Cardiac muscle cell (in vitro differentiated cells and primary cell): ENCODE data around the gene MISP. TPM values are rescaled to one million over a fixed set of nuclear protein-coding genes. Genes with fewer than 3 reads are reported as not detected.
A peak's percentile ranks its signal among the peaks of the same experiment; 100 is the strongest.

Experiments
- DNase-seq, 2 donors: peaks; one replicate each; pipeline versions ENCODE4 v3.0.0 to v3.0.0-alpha.2; 2010 to 2017; ENCODE audit warnings: low read depth in 1 of 2, low spot score in 1 of 2
- H3K27ac ChIP-seq: fragments of 200-600 bp; sonication (generic); 2 replicates; pipeline ENCODE4 v1.5.1; 2016
- H3K27me3 ChIP-seq: fragments of 200-600 bp; sonication (generic); 2 replicates; pipeline ENCODE4 v1.6.0; 2016; ENCODE audit warnings: control low read depth
- H3K36me3 ChIP-seq: fragments of 200-600 bp; sonication (generic); 2 replicates; pipeline ENCODE4 v1.5.1; 2016; ENCODE audit warnings: control low read depth
- H3K4me1 ChIP-seq: fragments of 200-600 bp; sonication (generic); 2 replicates; pipeline ENCODE4 v1.8.1; 2017; ENCODE audit warnings: low read depth, mild to moderate bottlenecking, mixed run types
- H3K4me3 ChIP-seq: fragments of 200-600 bp; sonication (generic); 2 replicates; pipeline ENCODE4 v1.5.1; 2016; ENCODE audit warnings: mild to moderate bottlenecking
- H3K9me3 ChIP-seq: fragments of 200-600 bp; sonication (generic); 2 replicates; pipeline ENCODE4 v1.5.1; 2017; ENCODE audit warnings: low read depth, mild to moderate bottlenecking, control low read depth
- polyA plus RNA-seq: library from polyadenylated mRNA; unstranded; fragments of >200 nt; fragmentation: Nextera tagmentation; extraction: Ambion mirVana; gene quantifications from 2 replicates; pipeline ENCODE4 v1.2.1, GENCODE V29; 2016
- total RNA-seq: library from RNA; depleted of rRNA; stranded (reverse); fragments of >200 nt; gene quantifications from 2 replicates; pipeline ENCODE4 v1.2.3, GENCODE V29; 2016
- TF ChIP-seq, protein P1 (sequence below): IDR thresholded peaks from 2 replicates; pipeline ENCODE4 v1.5.1; 2012; ENCODE audit warnings: low read depth, mild to moderate bottlenecking, low read length

MISP gene
- total and polyA plus RNA-seq, 2 experiments from 2014 or later, result 1.2 TPM; not detected in 1

- H3K27me3 ChIP-seq, result no peaks in the 10 kb centered on the region
- H3K9me3 ChIP-seq, result no peaks in the 10 kb centered on the region
- peaks cover 30% of the 10 kb centered on the region for H3K36me3 ChIP-seq
- peak; percentile 2 to 77 for DNase-seq
- peaks cover 37% of the 10 kb centered on the region for H3K4me1 ChIP-seq
- peak overlapping the region; percentile 22 for H3K27ac ChIP-seq
- TF ChIP-seq, protein P1, sequence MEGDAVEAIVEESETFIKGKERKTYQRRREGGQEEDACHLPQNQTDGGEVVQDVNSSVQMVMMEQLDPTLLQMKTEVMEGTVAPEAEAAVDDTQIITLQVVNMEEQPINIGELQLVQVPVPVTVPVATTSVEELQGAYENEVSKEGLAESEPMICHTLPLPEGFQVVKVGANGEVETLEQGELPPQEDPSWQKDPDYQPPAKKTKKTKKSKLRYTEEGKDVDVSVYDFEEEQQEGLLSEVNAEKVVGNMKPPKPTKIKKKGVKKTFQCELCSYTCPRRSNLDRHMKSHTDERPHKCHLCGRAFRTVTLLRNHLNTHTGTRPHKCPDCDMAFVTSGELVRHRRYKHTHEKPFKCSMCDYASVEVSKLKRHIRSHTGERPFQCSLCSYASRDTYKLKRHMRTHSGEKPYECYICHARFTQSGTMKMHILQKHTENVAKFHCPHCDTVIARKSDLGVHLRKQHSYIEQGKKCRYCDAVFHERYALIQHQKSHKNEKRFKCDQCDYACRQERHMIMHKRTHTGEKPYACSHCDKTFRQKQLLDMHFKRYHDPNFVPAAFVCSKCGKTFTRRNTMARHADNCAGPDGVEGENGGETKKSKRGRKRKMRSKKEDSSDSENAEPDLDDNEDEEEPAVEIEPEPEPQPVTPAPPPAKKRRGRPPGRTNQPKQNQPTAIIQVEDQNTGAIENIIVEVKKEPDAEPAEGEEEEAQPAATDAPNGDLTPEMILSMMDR, result no peak
- no peak overlapping the region for H3K4me3 ChIP-seq
Measured at GRCh38 chr19:801861-802497, 51.1 kb downstream of the MISP start.

GRCh38 chr19:802498-803098 is 51.7 kb downstream of the MISP start:
- H3K27me3 ChIP-seq, result no peaks in the 10 kb centered on the region
- peaks cover 36% of the 10 kb centered on the region for H3K36me3 ChIP-seq
- no peak overlapping the region for H3K4me3 ChIP-seq
- H3K9me3 ChIP-seq, result no peaks in the 10 kb centered on the region
- DNase-seq, result peak in 1 of 2 donors; percentile 31
- TF ChIP-seq, protein P1, result no peak
- peak overlapping the region; percentile 52 for H3K27ac ChIP-seq
- H3K4me1 ChIP-seq, result peaks cover 37% of the 10 kb centered on the region

- DNase-seq, result peak in 1 of 2 donors; percentile 0
- TF ChIP-seq, protein P1, result no peak
- Histone ChIP-seq H3K9me3 (no peaks in the 10 kb centered on the region), H3K27me3 (no peaks in the 10 kb centered on the region), H3K27ac (peak overlapping the region; percentile 52), H3K4me1 (peaks cover 37% of the 10 kb centered on the region), H3K4me3 (no peak overlapping the region), H3K36me3 (peaks cover 41% of the 10 kb centered on the region)
Measured at GRCh38 chr19:803099-803561, 52.2 kb downstream of the MISP start.

- H3K36me3 ChIP-seq, result peaks cover 45% of the 10 kb centered on the region
- peak in 1 of 2 donors; percentile 0 for DNase-seq
Measured at GRCh38 chr19:803686-804418, 52.9 kb downstream of the MISP start.

More at GRCh38 chr19:803686-804418, 52.9 kb downstream of the MISP start:
- H3K9me3 ChIP-seq, result no peaks in the 10 kb centered on the region
- peak overlapping the region; percentile 17 for H3K27ac ChIP-seq
- peaks cover 37% of the 10 kb centered on the region for H3K4me1 ChIP-seq
- TF ChIP-seq, protein P1, result no peak
- H3K4me3 ChIP-seq, result no peak overlapping the region
- H3K27me3 ChIP-seq, result no peaks in the 10 kb centered on the region
